ENCODE data around the gene NT5C3B. TPM values are rescaled to one million over a fixed set of nuclear protein-coding genes. Genes with fewer than 3 reads are reported as not detected.
"Not testable (repeated sequence)": the region's sequence is repeated elsewhere in the genome, so short reads cannot be mapped to it uniquely, and the experiment has no call there.

Gene NT5C3B
- total and polyA plus RNA-seq, 4 donors: 15.3 to 32.0 (median 26.9) TPM

- no peaks in the 10 kb centered on the region for H3K27me3 ChIP-seq (ENCODE audit: control insufficient read depth in 4 of 4, insufficient read depth in 4 of 4, low read length in 3 of 4)
- no peak for DNase-seq (ENCODE audit: low spot score)
- H3K9me3 ChIP-seq (ENCODE audit: control insufficient read depth in 4 of 4, low read length in 3 of 4): no peaks in the 10 kb centered on the region
- no peak overlapping the region for H3K9ac ChIP-seq (ENCODE audit: low read depth in 1 of 2, low read length in 2 of 2)
- peaks cover 0 to 6% (median 5%) of the 10 kb centered on the region in 4 donors for H3K4me1 ChIP-seq (ENCODE audit: control insufficient read depth in 4 of 4, insufficient read depth in 4 of 4, low read length in 3 of 4)
- TF ChIP-seq NR2F2 (IDR thresholded peaks at IDR 0.05) (peak; percentile 76), GABPA (IDR thresholded peaks at IDR 0.05 in 1 of 2, conservative IDR thresholded peaks at IDR 0.05 in 1 of 2) (no peak), HNF4A (conservative IDR thresholded peaks at IDR 0.05) (peak; percentile 33 to 54), RXRA (IDR thresholded peaks at IDR 0.05) (peak; percentile 46 to 52), ATF3 (IDR thresholded peaks at IDR 0.05) (no peak), MAX (IDR thresholded peaks at IDR 0.05) (no peak)
- 52% methylated on average over 4 of the region's 4 CpGs for WGBS
- H3K36me3 ChIP-seq (ENCODE audit: control insufficient read depth in 4 of 4, insufficient read depth in 3 of 4, low read depth in 1 of 4, low read length in 3 of 4): peaks cover 15 to 44% (median 37%) of the 10 kb centered on the region in 4 donors
- no peak overlapping the region for H3K27ac ChIP-seq (ENCODE audit: low read depth in 1 of 2, low read length in 2 of 2)
- H3K4me3 ChIP-seq (ENCODE audit: low read depth in 1 of 3, low read length in 3 of 3): no peak overlapping the region
Observed at GRCh38 chr17:41880130-41880529, 44.1 kb upstream of the NT5C3B start.

- not testable (repeated sequence) for H3K27ac ChIP-seq (ENCODE audit: low read depth in 1 of 2, low read length in 2 of 2); DNase-seq (ENCODE audit: low spot score)
- WGBS: 95% methylated on average over 9 of the region's 9 CpGs
Observed at GRCh38 chr17:41874293-41874670, 38.2 kb upstream of the NT5C3B start.

GRCh38 chr17:41873559-41874292 is 37.7 kb upstream of the NT5C3B start:
- WGBS: 63% methylated on average over 10 of the region's 10 CpGs
- no peak overlapping the region for H3K4me3 ChIP-seq (ENCODE audit: low read depth in 1 of 3, low read length in 3 of 3)
- no peaks in the 10 kb centered on the region for H3K27me3 ChIP-seq (ENCODE audit: control insufficient read depth in 4 of 4, insufficient read depth in 4 of 4, low read length in 3 of 4)
- H3K9me3 ChIP-seq (ENCODE audit: control insufficient read depth in 4 of 4, low read length in 3 of 4): no peaks in the 10 kb centered on the region
- TF ChIP-seq NR2F2 (IDR thresholded peaks at IDR 0.05): peak; percentile 79
- TF ChIP-seq EGR1 (IDR thresholded peaks at IDR 0.05; ENCODE audit: low read depth in 2 of 2): no peak
- no peak for TF ChIP-seq CTCF (IDR thresholded peaks at IDR 0.05; ENCODE audit: low read depth, low read length, missing input control)
- TF ChIP-seq ATF3 (IDR thresholded peaks at IDR 0.05): no peak
- TF ChIP-seq RXRA (IDR thresholded peaks at IDR 0.05): peak; percentile 85 to 88
- TF ChIP-seq FOXA1 (IDR thresholded peaks at IDR 0.05): no peak
- peak in 1 of 2 donors; percentile 53 for TF ChIP-seq JUND (IDR thresholded peaks at IDR 0.05)
- peak; percentile 11 to 15 for TF ChIP-seq RAD21 (IDR thresholded peaks at IDR 0.05)
- TF ChIP-seq HNF4A (conservative IDR thresholded peaks at IDR 0.05): peak; percentile 82
- no peak for TF ChIP-seq FOXA2 (IDR thresholded peaks at IDR 0.05)
- TF ChIP-seq YY1 (IDR thresholded peaks at IDR 0.05): peak; percentile 42
- no peak for TF ChIP-seq MAX (IDR thresholded peaks at IDR 0.05)
- TF ChIP-seq SP1 (IDR thresholded peaks at IDR 0.05): peak; percentile 47
- no peak for TF ChIP-seq ZBTB33 (IDR thresholded peaks at IDR 0.05)
- no peak for TF ChIP-seq TAF1 (conservative IDR thresholded peaks at IDR 0.05)
- TF ChIP-seq HNF4G (IDR thresholded peaks at IDR 0.05): peak; percentile 26
- TF ChIP-seq GABPA (IDR thresholded peaks at IDR 0.05 in 1 of 2, conservative IDR thresholded peaks at IDR 0.05 in 1 of 2): no peak
- no peak for TF ChIP-seq REST (IDR thresholded peaks at IDR 0.05)
- DNase-seq (ENCODE audit: low spot score): no peak
- peak overlapping the region in 1 of 2 donors; percentile 17 for H3K27ac ChIP-seq (ENCODE audit: low read depth in 1 of 2, low read length in 2 of 2)
- H3K4me1 ChIP-seq (ENCODE audit: control insufficient read depth in 4 of 4, insufficient read depth in 4 of 4, low read length in 3 of 4): peaks cover 11 to 40% (median 32%) of the 10 kb centered on the region in 4 donors
- H3K9ac ChIP-seq (ENCODE audit: low read depth in 1 of 2, low read length in 2 of 2): no peak overlapping the region
- peaks cover 13 to 23% (median 20%) of the 10 kb centered on the region in 4 donors for H3K36me3 ChIP-seq (ENCODE audit: control insufficient read depth in 4 of 4, insufficient read depth in 3 of 4, low read depth in 1 of 4, low read length in 3 of 4)

More at GRCh38 chr17:41874293-41874670, 38.2 kb upstream of the NT5C3B start:
- Histone ChIP-seq H3K4me1 (ENCODE audit: control insufficient read depth in 4 of 4, insufficient read depth in 4 of 4, low read length in 3 of 4) (peaks cover 11 to 35% (median 28%) of the 10 kb centered on the region in 4 donors), H3K36me3 (ENCODE audit: control insufficient read depth in 4 of 4, insufficient read depth in 3 of 4, low read depth in 1 of 4, low read length in 3 of 4) (peaks cover 15 to 25% (median 21%) of the 10 kb centered on the region in 4 donors)
- H3K4me3 ChIP-seq (ENCODE audit: low read depth in 1 of 3, low read length in 3 of 3); H3K9me3 ChIP-seq (ENCODE audit: control insufficient read depth in 4 of 4, low read length in 3 of 4); H3K9ac ChIP-seq (ENCODE audit: low read depth in 1 of 2, low read length in 2 of 2); H3K27me3 ChIP-seq (ENCODE audit: control insufficient read depth in 4 of 4, insufficient read depth in 4 of 4, low read length in 3 of 4): not testable (repeated sequence)

All from liver (tissue), 9 donors.